Activated CD4-positive, CD25-positive, alpha-beta regulatory T cell treated with anti-CD3 and anti-CD28 coated beads, Interleukin-2, amount 50 U/mL, for 16 hours (primary cell): ENCODE results near the gene LITAF.

Experiments used
- DNase-seq: peaks from one replicate; pipeline ENCODE4 v3.0.0-alpha.2; 2020; ENCODE audit warnings: low read depth, low spot score

LITAF gene

GRCh38 chr16:11586856-11587642 is at the start of gene LITAF:
LITAF (minus strand) TSS chr16:11586919; CDS start chr16:11556730, 30,189 bp downstream.
- DNase-seq, result no peak

- DNase-seq, result no peak
These were observed 49.5 kb upstream of the LITAF start for GRCh38 chr16:11636172-11636721.

GRCh38 chr16:11635679-11636171 is 49.0 kb upstream of the LITAF start:
- DNase-seq, result no peak

- DNase-seq, result no peak
These were observed 48.5 kb upstream of the LITAF start for GRCh38 chr16:11635113-11635652.

- DNase-seq, result no peak
These were observed 47.6 kb upstream of the LITAF start for GRCh38 chr16:11634312-11634711.

- no peak for DNase-seq
These were observed 46.4 kb upstream of the LITAF start for GRCh38 chr16:11633113-11633512.

GRCh38 chr16:11632455-11632939 is 45.8 kb upstream of the LITAF start:
- no peak for DNase-seq

GRCh38 chr16:11631214-11631613 is 44.5 kb upstream of the LITAF start:
- no peak for DNase-seq

GRCh38 chr16:11630768-11631056 is 44.0 kb upstream of the LITAF start:
- DNase-seq, result no peak

- no peak for DNase-seq
These were observed 43.5 kb upstream of the LITAF start for GRCh38 chr16:11630046-11630767.

GRCh38 chr16:11629071-11630030 is 42.6 kb upstream of the LITAF start:
- no peak for DNase-seq

GRCh38 chr16:11627822-11628457 is 41.2 kb upstream of the LITAF start:
- no peak for DNase-seq

- no peak for DNase-seq
These were observed 40.6 kb upstream of the LITAF start for GRCh38 chr16:11627292-11627663.

GRCh38 chr16:11626657-11627291 is 40.1 kb upstream of the LITAF start:
- DNase-seq, result no peak

- DNase-seq, result no peak
These were observed 39.0 kb upstream of the LITAF start for GRCh38 chr16:11625769-11626168.

GRCh38 chr16:11624636-11625607 is 38.2 kb upstream of the LITAF start:
- DNase-seq, result no peak

GRCh38 chr16:11624205-11624604 is 37.5 kb upstream of the LITAF start:
- no peak for DNase-seq

GRCh38 chr16:11621920-11622651 is 35.4 kb upstream of the LITAF start:
- no peak for DNase-seq
